Fibroblast of skin of left biceps (primary cell): ENCODE measurements around the gene CD1E.
"Not testable (repeated sequence)": the region's sequence is repeated elsewhere in the genome, so short reads cannot be mapped to it uniquely, and the experiment has no call there.

Experiments
- DNase-seq, 2 experiments: peaks; one replicate each; pipeline ENCODE4 v3.0.0-alpha.2; 2013; ENCODE audit warnings: low read depth in 2 of 2

CD1E gene

GRCh38 chr1:158362941-158363340 lies 9.2 kb downstream of the CD1E start:
- no peak for DNase-seq

DNA sequence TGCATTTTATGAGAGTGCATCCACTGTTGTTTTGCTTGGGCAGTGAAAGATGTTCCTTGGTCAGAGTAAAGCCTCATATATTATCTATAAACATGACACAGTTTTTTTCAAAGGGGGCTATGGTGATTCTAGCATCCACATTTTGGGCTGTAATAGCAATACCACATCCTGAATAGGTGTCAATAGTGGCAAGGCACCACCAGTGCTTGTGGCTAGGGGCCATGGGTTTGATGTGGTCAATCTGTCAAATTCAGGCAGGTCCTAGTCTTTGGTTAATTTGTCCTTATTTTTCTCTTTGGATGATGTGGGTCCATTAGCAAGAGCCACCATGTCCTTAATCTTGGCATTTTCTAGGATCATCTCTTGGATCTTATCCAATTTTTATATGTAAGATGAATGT lies 13.1 kb downstream of the CD1E start:
- no peak for DNase-seq

- no peak for DNase-seq
Measured at GRCh38 chr1:158371188-158371953, 17.7 kb downstream of the CD1E start.

DNA sequence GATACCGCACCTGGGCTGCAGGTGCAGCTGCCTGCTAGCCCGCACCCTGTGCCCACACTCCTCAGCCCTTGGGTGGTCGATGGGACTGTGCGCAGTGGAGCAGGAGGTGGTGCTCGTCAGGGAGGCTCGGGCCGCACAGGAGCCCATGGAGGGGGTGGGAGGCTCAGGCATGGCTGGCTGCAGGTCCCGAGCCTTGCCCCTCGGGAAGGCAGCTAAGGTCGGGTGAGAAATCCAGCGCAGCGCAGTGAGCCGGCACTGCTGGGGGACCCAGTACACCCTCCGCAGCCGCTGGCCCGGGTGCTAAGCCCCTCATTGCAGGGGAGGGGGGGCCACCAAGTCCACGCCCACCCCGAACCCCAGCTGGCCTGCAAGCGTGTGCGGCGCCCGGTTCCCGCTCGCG lies 20.4 kb downstream of the CD1E start:
- not testable (repeated sequence) for DNase-seq

- DNase-seq = no peak
Measured at GRCh38 chr1:158374860-158375259, 21.2 kb downstream of the CD1E start.

DNA sequence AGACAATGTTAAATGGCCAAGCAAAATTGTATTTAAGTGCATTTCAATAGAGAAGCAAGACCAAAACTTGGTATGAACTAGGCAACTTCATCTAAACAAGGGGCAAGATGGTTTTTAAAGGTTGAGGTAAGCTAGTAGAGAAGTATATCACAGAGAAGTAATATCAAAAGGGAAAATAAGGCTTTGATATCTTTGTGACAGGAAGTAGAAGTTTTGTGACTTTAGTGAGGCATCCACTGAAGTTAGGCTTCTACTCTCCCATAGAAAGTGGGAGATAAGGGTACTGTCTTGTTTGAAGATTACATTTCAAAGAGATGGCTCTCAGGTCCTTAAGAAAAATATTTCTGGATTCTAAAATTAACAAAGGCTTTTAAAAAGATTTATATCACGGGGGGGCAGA lies 36.6 kb downstream of the CD1E start:
- no peak for DNase-seq

- no peak for DNase-seq
Measured at GRCh38 chr1:158391099-158391498, 37.4 kb downstream of the CD1E start.

GRCh38 chr1:158393476-158393875 lies 39.8 kb downstream of the CD1E start:
- DNase-seq = no peak

- no peak for DNase-seq
Measured at GRCh38 chr1:158396646-158397045, 43.0 kb downstream of the CD1E start.

DNA sequence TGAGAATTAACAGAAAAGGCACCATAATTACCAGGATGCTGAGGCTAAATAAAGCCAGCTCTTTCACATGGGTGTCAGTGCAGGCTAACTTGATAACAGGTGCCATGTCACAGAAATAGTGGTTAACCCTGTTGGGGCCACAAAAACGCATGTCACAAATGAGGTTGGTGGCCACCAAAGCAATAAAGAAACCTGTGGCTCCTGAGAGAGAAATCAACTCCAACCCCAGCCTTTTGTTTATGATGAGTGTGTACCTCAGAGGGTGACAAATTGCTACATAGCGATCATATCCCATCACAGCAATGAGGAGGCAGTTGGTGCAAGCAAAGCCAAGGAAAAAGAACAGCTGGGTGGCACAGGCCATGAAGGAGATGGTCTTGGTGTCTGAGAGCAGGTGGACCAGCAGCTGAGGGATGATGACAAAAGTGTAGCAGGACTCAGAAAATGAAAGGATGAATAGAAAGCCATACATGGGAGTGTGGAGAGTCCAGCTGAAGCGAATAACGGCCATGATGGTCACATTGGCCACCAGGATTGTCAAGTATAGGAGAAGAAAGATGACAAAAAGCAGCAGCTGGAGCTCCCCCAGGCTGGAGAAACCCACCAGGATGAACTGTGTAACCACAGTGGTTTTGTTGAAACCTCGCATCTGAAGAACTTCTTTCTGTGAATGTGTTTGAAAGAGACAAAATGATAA lies 45.3 kb downstream of the CD1E start, which contains the start of gene OR10T2:
OR10T2 (minus strand) TSS at position 649 of the 697 bp plus-strand sequence; CDS start at position 649, 0 bp downstream.
- DNase-seq = no peak

- DNase-seq = no peak
Measured at GRCh38 chr1:158400871-158401270, 47.2 kb downstream of the CD1E start.

DNA sequence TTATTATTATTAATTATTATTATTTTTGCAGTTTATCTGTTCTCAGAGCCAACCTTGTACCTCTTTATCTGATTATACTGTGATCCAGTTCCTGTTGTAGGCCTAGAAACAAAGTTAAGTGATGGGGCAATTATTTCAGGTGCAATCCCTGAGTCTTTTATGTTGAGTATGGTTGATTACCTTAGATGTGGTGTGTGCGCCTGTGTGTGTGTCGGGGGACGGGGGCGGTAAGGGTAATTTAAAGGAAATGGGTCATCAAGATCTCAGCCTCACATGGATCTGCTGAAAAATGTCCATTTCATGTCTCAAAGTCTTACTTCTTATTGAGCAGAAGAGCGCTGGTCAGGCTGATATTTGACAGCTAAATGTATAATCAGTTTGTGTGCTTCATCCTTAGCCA lies 53.4 kb downstream of the CD1E start:
- DNase-seq = no peak
